Measurements from ENCODE around the gene SORT1.
"Not testable (repeated sequence)": the region's sequence is repeated elsewhere in the genome, so short reads cannot be mapped to it uniquely, and the experiment has no call there.

SORT1 gene

DNA sequence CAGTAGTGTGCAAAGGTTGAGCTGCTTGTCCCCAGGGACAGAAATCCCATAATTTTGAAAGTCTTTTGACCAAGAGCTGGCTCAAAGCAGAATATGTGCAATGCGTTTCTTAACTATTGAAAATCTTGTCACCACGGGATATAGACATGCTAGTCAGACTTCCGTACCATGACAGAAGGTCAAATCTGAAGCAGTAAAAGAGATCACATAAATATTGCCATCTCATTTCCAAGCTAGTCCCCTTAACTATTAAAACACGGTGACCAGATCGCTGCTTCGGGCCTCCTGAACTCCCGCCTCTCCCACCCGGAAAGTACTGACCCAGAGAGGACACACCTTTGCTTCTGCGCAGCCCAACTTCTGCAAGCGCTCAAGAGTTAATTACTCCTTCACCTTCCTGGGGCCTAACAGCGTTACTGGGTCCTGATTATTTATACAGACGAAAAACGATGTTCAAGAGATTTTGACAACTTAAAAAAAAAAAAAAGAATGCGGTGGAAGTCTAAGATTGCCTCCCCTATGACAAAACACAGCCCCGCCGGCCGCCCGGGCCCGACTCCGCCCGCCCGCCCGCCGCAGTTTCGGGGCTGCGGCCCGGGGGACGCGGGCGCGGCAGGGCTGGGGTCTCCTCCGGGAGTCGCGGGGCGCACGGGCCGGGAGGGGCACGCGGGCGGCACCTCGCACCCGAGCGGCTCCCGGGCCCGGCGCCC is 692 bp downstream of the SORT1 start:
- DNase-seq (ENCODE audit: low read depth, low spot score) = no peak

DNA sequence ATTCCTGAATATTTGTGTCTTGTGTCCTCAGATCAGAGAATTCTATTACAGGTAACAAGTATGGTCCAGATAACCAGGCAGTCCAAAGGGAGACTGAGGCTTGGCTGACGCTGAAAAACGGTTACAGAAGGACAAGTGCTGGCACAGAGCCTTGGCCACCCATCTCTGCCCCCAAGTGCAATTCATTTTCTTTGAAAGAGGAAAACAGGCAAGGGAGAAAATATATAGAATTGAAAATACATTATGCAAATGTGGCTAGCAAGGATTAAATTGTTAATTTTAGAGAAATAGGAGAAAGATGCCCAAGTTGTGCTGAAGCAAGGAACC is 1.2 kb downstream of the SORT1 start:
- no peak for DNase-seq (ENCODE audit: low read depth, low spot score)

DNA sequence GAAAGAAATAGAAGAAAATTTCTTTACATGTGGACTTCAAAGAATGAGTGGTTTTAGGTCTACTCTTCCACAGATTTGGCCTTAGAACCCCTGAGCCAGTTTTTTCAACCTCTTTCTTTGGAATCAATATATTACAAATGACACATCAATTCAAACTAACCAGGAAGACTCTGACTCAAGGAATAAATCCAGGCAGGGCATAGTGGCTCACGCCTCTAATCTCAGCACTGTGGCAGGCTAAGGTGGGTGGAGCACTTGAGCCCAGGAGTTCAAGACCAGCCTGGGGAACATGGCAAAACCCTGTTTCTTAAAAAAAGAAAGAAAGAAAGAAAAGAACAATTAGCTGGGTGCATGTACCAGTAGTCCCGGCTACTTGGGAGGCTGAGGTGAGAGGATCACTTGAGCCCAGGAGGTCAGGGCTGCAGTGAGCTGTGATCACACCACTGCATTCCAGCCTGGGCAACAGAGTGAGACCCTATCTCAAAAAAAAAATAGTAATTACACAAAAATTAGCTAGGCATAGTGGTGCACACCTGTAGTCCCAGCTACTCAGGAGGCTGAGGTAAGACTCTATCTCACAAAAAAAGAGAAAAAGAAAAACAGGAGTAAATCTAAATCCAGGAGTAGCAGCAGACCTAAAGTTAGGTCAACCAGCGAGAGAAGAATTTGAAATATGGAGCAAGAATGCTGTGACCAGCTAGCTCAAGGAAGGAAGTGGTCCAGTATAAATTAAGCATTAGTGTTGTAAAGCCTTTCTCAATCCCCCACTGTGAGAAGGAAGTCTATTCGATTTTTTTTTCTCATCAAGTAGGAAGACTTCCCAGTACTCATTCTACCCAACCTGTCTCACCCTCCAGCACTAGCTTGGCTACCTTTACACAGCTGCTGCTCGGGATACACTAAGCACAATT is 1.9 kb downstream of the SORT1 start:
- no peak for DNase-seq (ENCODE audit: low read depth, low spot score)

DNA sequence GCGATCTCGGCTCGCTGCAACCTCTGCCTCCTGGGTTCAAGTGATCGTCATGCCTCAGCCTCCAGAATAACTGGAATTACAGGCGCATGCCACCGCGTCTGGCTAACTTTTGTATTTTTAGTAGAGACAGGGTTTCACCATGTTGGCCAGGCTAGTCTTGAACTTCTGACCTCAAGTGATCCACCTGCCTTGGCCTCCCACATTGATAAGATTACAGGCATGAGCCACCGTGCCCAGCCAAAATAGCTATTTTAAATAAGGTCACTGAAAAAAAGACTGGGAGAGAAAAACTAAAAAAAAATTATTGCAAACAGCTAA is 2.5 kb downstream of the SORT1 start:
- not testable (repeated sequence) for DNase-seq (ENCODE audit: low read depth, low spot score)

DNA sequence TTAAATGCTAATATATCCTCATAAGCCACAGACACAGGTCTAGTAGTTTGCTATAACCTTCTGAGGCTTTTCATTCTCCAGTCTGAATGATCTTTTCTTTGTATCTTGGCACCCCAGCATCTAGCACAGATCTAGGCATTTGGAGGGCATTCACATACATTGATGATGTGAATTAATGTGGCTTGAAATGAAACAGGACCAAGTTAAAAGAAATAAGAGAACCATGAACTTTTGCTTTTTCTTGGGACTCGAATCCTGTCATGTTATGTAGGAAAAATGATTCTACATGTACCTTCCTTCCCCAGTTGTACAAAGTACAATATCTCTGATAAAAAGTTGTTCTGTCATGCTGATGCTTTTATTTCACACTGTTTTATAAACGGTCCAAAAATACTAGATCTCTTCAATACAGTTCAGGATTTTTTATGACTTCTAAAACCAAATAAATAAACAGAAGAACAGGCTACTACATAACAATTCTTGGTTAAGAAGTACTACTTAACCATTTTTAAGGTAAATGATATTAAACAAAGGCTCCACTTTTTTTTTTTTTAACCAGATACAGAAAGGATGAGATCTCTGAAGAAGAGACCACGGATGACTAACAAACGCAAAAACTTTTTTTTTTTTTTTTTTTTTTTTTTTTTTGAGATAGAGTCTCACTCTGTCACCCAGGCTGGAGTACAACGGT is 3.0 kb downstream of the SORT1 start:
- no peak for DNase-seq (ENCODE audit: low read depth, low spot score)

DNA sequence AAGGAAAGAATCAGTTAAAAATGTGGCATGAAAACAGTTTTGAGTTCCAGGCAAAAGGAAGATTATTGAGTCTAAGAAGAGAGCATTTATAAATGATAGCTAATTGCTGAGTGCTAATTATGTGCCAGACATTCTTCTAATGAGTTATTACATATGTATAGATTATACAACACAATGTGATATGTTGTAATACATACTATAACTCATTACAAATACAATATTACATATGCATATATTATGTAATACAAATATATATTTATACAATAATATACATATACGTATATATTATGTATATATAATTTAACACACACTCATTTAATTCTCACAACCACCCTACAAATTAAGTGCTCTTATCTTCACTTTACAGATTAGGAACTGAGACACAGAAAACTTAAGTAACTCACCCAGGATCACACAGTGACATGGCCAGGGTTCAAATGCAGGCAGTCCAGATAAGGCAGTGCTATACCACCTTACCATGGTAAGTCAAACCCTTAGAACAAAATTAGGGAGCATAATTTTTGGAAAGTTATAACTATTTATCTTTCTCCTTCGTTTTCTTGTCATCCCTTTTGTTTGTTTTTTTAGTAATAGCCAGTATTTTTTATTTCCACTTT is 4.0 kb downstream of the SORT1 start:
- no peak for DNase-seq (ENCODE audit: low read depth, low spot score)

DNA sequence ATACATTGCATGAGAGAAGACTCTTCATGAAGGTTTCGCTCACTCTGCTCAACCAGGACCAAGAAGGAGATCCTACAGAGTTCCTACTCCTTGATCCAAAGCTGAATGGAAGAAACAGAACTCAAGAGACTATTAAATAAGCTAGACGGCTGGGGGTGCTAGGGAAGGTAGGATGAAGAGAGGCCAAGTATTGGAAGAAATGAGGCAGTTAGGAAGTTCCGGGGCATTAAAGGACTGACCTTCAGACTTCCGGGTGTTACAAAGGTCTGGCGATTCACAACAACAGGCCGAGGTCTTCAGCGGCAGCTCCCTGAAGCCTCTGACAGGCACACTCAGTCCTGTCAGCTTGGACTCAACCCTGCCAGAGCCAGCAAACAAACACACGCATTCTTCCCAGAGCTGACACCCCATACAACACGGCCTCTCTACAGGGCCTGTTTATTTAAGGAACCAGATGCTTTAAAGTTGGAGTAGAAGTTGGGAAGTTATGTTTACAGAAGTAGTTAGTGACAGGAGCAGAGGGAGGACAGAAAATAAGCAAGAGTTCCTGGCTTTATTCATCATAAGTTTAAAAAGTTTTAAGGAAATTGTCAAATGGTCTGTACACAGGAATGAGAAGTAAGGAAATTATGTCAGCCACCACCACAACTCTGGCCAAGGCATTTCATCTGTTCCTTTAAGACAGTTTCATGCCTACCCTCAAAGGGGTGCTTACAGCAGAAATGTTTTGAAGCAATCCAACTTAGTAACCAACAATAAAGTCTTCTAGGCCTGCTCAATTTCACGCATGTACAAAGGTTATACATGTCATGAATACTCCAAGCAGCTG is 4.7 kb downstream of the SORT1 start:
- no peak for DNase-seq (ENCODE audit: low read depth, low spot score)

DNA sequence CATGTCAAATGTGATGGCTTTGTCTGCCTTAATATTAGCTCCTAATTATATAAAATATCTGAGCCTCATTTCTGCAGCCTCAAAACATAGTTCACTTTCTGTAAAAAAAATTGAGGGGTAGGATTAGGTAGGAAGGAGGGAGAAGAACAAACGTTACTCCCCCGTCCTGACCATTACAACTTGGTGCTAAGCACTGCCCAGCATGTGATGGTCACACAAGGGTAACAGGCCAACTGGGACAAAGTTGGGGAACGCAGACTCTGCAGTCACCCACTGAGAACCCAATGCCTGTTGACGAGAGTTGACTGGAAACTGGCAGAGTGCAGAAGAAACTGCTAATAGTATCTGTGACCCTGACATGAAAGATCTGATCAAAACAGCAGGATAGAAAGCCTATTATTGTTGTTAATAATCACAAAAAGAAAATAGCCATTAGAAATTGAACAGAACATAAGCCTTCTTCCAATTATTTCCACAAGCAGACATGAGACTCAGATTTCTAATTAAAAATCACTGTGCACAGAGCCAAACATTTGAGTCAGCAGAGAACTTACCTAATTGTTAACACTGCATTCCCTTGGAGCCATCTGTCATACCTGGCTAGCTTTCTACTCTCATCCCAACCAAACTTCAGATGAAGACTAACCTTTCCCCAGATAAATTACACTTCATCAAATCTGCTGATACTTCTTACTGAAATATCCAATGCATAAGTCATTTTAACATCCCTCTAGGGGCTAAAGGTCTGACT is 5.5 kb downstream of the SORT1 start:
- no peak for DNase-seq (ENCODE audit: low read depth, low spot score)

DNA sequence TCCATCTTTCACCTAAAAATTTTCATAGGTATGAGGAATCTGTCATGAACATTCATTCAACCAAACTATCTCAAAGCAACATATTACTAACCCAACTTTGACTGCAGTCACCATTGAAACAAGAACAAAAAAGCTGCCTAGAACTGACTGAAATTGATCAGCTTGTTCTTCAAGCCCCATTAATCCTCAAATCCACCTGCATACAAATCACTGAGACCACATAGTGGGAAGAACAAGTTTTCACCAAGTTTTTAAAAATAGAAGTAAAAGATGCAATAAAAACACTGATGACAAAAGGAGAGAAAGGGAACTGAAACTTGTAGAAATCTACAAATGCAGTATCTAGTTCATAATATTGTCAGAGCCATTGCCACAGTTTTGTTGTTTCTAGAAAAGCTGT is 6.1 kb downstream of the SORT1 start:
- no peak for DNase-seq (ENCODE audit: low read depth, low spot score)

DNA sequence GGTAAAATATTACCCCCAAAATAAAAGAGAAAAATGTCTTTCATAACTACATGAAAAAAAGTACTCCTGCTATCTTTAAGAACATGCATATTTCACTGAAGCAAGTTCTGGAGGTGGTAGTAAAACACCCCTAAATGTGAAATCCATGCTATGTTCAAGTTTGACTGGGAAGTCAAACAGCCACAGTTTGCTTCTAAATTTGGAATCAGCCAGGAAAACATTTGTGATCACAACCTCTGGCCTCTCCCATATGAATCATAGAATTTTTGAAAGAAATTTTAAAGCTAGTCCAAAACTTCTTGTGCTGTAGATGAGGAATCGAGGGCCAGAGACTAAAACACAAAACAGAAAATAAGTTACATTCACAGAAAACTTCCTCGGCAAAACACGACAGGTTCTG is 6.6 kb downstream of the SORT1 start:
- DNase-seq (ENCODE audit: low read depth, low spot score) = no peak

DNA sequence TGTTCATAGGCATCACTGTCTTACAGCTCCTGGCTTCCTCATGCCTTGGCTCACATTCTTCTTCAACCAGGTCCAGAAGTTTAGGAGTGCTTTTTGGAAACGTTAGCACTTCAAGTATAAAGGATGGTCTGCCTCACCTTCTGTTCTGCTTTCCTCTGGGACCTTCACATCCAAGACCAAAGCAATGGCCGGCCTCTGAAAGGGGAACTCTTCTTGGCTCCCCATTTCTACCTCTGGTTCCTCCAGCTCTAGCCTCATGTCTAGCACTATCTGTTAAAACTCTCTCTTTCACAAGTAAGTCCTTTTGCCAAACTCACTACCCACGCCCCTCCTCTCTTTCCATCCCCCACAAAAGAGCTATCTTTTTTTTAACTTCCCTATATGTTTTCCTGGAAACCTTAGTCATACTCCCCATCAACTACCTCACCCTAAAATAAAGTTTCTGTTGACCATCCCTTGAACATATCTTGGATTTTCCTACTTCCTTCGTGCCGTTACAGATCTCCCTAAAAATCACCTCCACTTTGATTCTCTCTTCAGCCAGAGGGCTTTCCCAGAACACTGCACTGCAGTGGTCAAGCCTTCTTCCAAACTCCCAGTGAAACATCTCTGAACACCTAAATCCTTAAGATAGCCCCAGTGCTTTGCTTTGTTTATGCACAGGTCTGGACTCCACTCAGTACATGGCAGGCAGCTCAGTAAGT is 7.9 kb downstream of the SORT1 start:
- no peak for DNase-seq (ENCODE audit: low read depth, low spot score)

DNA sequence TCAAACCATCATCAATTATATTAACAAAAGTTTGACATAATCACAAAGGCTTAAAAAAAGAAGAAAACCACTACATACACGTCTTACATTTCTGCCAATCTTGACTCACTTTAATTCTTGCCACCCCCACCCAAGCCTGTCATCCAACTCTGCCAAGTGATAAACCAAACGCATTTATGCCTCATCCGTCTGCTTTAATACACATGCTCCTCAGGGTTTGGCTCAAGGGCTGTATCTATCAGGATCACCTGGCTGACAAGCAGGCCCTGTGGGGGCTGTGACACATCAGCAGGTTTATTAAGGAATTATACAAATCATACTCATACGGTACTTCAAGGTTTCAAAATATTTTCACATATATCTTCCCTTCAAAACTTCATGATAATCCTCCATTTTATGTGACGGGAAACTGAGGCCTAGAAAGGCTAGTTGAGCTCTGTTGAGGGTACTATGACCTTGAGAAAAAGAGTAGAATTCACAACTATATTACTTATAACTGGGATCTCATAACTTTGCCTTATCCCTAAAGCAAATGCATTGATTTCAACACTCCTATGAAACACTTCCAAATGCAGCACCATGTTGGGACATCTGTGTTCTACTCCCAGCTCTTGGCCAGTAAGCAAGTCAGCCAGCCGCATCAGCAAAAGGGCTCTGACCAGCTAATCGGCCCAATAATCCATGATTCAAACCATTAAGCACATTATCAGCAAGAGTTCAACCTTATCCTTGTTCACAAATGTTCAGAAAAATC is 8.7 kb downstream of the SORT1 start:
- DNase-seq (ENCODE audit: low read depth, low spot score) = no peak

DNA sequence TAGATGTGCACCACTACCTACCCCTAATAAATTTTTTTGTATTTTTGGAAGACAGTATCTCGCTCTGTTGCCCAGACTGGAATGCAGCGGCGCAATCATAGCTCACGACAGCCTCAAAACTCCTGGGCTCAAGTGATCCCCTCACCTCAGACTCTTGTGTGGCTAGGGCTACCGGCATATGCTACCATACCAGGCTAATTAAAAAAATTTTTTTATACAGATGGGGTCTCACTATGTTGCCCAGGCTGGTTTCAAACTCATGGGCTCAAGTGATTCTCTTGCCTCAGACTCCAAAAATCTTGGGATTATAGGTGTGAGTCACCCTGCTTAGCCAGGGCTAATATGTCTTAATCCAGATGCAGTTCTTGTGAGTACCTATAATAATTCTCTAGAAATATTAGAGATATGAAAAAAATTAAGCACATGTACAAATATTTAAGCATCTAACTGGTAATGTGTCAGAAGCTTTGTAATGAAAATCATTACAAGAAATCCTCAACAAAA is 9.5 kb downstream of the SORT1 start:
- DNase-seq (ENCODE audit: low read depth, low spot score) = no peak

DNA sequence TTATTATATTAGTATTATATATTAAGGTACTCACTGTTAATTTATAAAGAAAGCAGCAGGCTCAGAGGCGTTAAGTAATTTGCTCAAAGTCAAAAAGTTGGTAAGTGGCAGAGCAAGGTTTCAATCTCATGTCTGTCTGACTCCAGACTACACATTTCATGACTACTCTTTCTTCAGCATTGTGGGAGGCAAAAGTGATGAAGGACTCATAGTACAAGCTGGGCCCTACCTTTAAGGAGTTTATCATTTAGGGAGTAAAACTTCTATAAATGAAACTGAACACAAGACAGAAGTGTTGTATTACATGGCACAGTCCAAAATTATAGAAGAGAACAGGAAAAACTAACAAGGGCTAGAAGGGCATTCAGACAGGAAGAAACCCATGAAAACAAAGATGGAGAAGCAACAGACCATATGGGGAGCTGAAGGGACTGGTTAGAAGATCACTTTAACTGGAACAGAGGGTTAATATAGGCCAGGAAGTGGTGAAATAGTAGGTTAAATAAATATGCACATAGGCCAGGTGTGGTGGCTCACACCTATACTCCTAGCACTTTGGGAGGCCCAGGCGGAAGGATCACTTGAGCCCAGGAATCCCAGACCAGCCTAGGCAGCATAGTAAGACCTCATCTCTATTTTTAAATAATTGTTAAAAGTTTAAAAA is 11.5 kb downstream of the SORT1 start:
- no peak for DNase-seq (ENCODE audit: low read depth, low spot score)

DNA sequence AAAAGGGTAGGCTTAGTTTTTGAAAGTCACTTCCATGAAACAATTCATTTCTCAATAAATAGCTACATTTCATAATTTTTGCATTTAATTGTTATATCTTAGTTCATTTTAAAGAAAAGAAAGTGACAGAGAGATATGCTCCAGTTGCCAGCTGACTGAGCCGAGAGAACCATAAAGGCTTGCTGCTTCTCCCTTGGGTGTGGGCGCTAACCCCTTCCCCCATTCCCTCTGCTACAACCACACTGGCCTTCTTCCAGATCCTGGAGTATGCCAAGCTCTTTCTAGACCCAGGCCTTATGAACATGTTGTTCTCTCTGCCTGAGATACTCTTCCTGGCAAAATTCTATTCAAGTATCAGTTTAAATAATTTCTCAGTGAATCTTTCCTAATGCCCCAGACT is 12.3 kb downstream of the SORT1 start:
- DNase-seq (ENCODE audit: low read depth, low spot score) = no peak

DNA sequence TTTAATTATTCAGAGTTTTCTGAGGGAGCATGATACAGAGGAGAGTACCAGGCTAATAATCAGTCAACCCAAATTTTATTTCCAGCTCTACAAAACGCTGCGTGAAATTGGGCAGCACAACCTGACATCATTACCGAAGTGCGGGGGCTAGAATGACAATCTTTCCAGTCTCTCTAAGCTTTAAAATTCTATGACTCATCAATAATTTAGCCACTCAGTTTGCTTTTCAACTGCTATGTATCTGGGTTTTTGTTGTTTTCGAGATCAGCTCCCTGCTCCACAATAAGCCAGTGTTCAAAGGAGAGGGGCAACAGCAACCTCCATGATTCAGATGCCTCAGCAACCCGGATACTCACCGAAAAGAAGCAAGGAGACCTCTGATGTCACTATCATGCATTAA is 13.9 kb downstream of the SORT1 start:
- no peak for DNase-seq (ENCODE audit: low read depth, low spot score)

DNA sequence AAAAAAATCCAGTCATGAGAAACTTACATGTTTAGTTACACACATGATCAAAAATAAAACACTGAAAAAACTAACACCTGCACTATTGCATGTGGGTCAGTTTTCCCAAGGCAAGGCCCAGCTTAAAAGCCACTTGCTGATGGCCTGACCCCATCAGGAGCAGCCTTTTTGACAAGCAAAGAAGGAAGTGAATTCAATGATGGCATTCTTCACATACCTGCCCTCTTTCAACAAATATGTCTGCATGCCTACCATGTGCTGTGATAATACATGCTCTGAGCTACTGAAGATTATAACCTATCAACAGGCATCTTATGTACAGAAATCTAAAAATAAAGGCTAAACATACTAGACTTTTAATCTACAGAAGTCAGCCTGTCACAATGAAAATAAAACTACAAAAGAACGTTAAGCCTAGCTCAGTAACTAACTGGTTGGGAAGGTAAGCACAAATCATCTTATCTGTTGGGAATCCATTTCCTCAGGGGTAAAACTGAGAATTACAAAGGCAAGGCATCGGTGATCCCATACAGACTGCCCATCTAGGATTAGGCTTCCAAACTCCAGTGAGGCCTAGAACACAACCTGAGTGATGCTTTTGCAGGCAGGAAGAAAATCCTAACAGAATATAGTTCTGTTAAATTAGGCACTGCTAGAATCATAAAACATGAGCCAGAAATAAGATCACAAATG is 14.5 kb downstream of the SORT1 start:
- DNase-seq (ENCODE audit: low read depth, low spot score) = no peak

DNA sequence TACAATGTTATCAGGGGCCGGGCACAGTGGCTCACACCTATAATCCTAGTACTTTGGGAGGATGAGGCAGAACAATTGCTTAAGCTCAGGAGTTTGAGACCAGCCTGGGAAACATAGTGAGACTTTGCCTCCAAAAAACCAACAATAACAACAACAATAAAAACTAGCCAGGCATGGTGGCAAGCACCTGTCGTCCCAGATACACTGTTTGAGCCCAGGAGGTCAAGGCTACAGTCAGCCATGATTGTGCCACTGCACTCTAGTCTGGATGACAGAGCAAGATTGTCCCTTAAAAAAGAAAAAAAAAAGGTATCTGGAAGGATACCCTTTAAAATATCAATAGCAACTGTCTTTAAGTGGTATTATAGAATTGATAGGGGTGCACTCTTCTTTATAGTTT is 16.1 kb downstream of the SORT1 start:
- no peak for DNase-seq (ENCODE audit: low read depth, low spot score)
